IPS-18c (cell line): ENCODE results near the gene DENND1A.

Experiments used
- H3K4me3 ChIP-seq: 2 replicates; pipeline ENCODE4 v1.7.0; 2013; ENCODE audit warnings: low read depth, mild to moderate bottlenecking, low read length, moderate library complexity; ENCODE audit not compliant: insufficient read depth
- H3K9me3 ChIP-seq: one replicate; pipeline ENCODE4 v1.6.1; 2013; ENCODE audit warnings: mild to moderate bottlenecking, low read length, moderate library complexity; ENCODE audit not compliant: control insufficient read depth, insufficient read depth

DENND1A gene

GRCh38 chr9:123773783-123774182 is 156.1 kb downstream of the DENND1A start:
- Histone ChIP-seq H3K9me3 (no peaks in the 10 kb centered on the region), H3K4me3 (no peak overlapping the region)

GRCh38 chr9:123772967-123773366 is 157.0 kb downstream of the DENND1A start:
- H3K9me3 ChIP-seq, result no peaks in the 10 kb centered on the region

GRCh38 chr9:123772374-123772773 is 157.6 kb downstream of the DENND1A start:
- no peaks in the 10 kb centered on the region for H3K9me3 ChIP-seq
- H3K4me3 ChIP-seq, result no peak overlapping the region

More at GRCh38 chr9:123772967-123773366, 157.0 kb downstream of the DENND1A start:
- no peak overlapping the region for H3K4me3 ChIP-seq

GRCh38 chr9:123771690-123772089 is 158.2 kb downstream of the DENND1A start:
- Histone ChIP-seq H3K9me3 (no peaks in the 10 kb centered on the region), H3K4me3 (no peak overlapping the region)

- no peaks in the 10 kb centered on the region for H3K9me3 ChIP-seq
- no peak overlapping the region for H3K4me3 ChIP-seq
Observed at GRCh38 chr9:123769719-123770118, 160.2 kb downstream of the DENND1A start.

- H3K9me3 ChIP-seq, result no peaks in the 10 kb centered on the region
- H3K4me3 ChIP-seq, result no peak overlapping the region
Observed at GRCh38 chr9:123763910-123764588, 165.9 kb downstream of the DENND1A start.

- Histone ChIP-seq H3K4me3 (no peak overlapping the region), H3K9me3 (no peaks in the 10 kb centered on the region)
Observed at GRCh38 chr9:123761905-123762605, 167.9 kb downstream of the DENND1A start.

GRCh38 chr9:123757960-123758359 is 172.0 kb downstream of the DENND1A start:
- no peak overlapping the region for H3K4me3 ChIP-seq
- no peaks in the 10 kb centered on the region for H3K9me3 ChIP-seq

GRCh38 chr9:123757547-123757946 is 172.4 kb downstream of the DENND1A start:
- no peaks in the 10 kb centered on the region for H3K9me3 ChIP-seq
- H3K4me3 ChIP-seq, result no peak overlapping the region

- Histone ChIP-seq H3K9me3 (no peaks in the 10 kb centered on the region), H3K4me3 (no peak overlapping the region)
Observed at GRCh38 chr9:123756484-123757106, 173.3 kb downstream of the DENND1A start.

- no peak overlapping the region for H3K4me3 ChIP-seq
- no peaks in the 10 kb centered on the region for H3K9me3 ChIP-seq
Observed at GRCh38 chr9:123753669-123754258, 176.2 kb downstream of the DENND1A start.

- H3K4me3 ChIP-seq, result no peak overlapping the region
Observed at GRCh38 chr9:123753016-123753415, 176.9 kb downstream of the DENND1A start.

GRCh38 chr9:123749580-123750202 is 180.2 kb downstream of the DENND1A start:
- Histone ChIP-seq H3K9me3 (no peaks in the 10 kb centered on the region), H3K4me3 (no peak overlapping the region)

More at GRCh38 chr9:123753016-123753415, 176.9 kb downstream of the DENND1A start:
- no peaks in the 10 kb centered on the region for H3K9me3 ChIP-seq

GRCh38 chr9:123746765-123747164 is 183.2 kb downstream of the DENND1A start:
- no peaks in the 10 kb centered on the region for H3K9me3 ChIP-seq
- no peak overlapping the region for H3K4me3 ChIP-seq

GRCh38 chr9:123745933-123746332 is 184.0 kb downstream of the DENND1A start:
- H3K4me3 ChIP-seq, result no peak overlapping the region
- no peaks in the 10 kb centered on the region for H3K9me3 ChIP-seq

GRCh38 chr9:123745451-123745850 is 184.5 kb downstream of the DENND1A start:
- no peak overlapping the region for H3K4me3 ChIP-seq
- no peaks in the 10 kb centered on the region for H3K9me3 ChIP-seq

GRCh38 chr9:123743737-123744136 is 186.2 kb downstream of the DENND1A start:
- H3K4me3 ChIP-seq, result no peak overlapping the region
- H3K9me3 ChIP-seq, result no peaks in the 10 kb centered on the region
